Fibroblast of peridontal ligament (primary cell): ENCODE results near the gene DHX9.

Experiments used
- DNase-seq: peaks from one replicate; pipeline ENCODE4 v3.0.0-alpha.2; 2010; ENCODE audit errors: extremely low read depth

Gene DHX9

GRCh38 chr1:182841368-182841988 lies 2.3 kb downstream of the DHX9 start:
- no peak for DNase-seq

GRCh38 chr1:182842265-182842664 lies 3.1 kb downstream of the DHX9 start:
- DNase-seq: no peak

GRCh38 chr1:182845379-182845778 lies 6.2 kb downstream of the DHX9 start:
- no peak for DNase-seq

- no peak for DNase-seq
Observed at GRCh38 chr1:182845894-182846293, 6.7 kb downstream of the DHX9 start.

GRCh38 chr1:182847105-182847504 lies 8.0 kb downstream of the DHX9 start:
- no peak for DNase-seq

- DNase-seq: no peak
Observed at GRCh38 chr1:182848736-182849135, 9.6 kb downstream of the DHX9 start.

DNA sequence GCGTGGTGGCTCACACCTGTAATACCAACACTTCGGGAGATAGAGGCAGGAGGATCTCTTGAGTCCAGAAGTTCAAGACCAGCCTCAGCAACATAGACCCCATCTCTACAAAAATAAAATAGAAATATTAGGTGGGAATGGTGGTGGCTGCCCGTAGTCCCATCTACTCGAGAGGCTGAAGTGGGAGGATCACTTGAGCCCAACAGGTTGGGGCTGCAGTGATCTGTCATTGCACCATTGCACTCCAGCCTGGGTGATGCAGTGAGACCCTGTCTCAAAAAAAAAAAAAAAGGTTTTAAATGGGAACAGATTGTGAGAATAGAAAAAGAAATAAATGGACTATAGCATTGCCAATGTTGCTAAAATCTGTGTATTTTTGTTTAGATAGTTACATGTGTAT lies 11.2 kb downstream of the DHX9 start:
- no peak for DNase-seq

DNA sequence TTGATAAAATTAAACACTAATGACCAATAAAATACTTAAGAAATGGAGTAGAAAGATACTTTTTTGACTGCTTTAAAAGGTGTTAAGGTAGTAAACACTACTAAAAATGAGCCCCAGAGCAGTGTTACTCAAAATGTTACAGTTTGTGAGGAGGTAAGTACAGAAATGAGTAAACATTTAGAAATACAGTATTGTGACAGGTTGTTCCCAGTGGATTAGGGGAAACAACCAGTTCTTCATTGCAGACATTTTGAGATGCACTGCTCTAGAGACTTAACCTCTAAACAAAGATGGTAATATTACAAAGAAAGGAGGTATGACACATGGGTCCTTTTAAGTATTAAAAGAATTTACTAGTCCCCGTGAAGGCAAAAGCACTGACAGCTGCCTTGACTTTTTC lies 12.7 kb downstream of the DHX9 start:
- no peak for DNase-seq

DNA sequence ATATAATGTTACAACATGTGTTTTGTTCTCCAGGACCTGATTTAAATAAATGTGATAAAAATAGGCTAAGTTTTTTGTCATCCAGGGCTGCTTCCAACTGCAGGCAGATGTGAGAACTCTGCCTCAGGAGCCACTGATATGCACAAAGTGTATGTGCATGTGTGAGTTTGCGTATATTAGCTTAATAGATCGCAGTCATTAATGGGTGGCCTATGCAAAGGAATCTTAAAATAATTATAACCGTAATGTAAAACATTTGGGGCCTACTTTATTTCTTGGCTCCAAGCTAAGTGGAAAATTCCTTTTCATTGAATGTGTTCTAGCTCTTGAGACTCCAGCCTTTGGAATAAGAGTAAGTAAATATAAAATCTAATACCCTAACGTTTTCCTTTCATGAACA lies 16.8 kb downstream of the DHX9 start:
- DNase-seq: peak; percentile 41

DNA sequence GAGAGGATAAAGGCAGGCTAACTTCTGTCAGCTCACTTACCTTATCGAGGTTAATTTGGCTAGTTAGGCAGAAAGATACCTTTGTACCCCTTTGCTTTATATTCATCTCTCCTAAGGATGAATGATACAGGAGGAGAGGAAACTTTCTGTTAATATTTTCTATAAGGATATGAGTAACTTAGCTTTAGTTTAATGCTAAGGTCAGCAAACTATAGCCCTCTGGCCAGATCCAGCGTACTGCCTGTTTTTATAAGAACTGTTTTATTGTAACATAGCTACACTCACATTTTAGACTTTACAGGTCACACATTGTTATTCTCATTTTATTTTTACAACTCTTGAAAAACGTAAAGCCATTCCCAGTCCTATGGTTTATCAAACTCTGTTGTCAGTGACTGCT lies 18.1 kb downstream of the DHX9 start:
- DNase-seq: no peak

- DNase-seq: no peak
Observed at GRCh38 chr1:182860658-182861057, 21.5 kb downstream of the DHX9 start.

- DNase-seq: no peak
Observed at GRCh38 chr1:182861994-182862393, 22.8 kb downstream of the DHX9 start.

- no peak for DNase-seq
Observed at GRCh38 chr1:182862827-182863226, 23.7 kb downstream of the DHX9 start.

DNA sequence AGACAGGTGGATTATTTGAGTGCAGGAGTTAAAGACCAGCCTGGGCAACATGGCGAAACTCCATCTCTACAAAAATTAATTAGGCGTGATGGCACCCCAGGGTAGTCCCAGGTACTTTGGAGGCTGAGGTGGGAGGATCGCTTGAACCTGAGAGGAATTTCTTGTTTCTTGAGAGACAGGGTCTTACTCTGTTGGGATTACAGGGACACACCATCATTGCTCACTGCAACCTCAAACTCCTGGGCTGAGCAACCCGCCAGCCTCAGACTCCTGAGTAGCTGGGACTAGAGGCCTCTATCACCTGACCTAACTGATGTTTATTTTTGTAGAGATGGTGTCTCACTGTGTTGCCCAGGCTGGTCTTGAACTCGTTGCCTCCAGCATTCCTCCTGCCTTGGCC lies 24.8 kb downstream of the DHX9 start:
- no peak for DNase-seq

GRCh38 chr1:182867861-182868260 lies 28.7 kb downstream of the DHX9 start:
- no peak for DNase-seq

DNA sequence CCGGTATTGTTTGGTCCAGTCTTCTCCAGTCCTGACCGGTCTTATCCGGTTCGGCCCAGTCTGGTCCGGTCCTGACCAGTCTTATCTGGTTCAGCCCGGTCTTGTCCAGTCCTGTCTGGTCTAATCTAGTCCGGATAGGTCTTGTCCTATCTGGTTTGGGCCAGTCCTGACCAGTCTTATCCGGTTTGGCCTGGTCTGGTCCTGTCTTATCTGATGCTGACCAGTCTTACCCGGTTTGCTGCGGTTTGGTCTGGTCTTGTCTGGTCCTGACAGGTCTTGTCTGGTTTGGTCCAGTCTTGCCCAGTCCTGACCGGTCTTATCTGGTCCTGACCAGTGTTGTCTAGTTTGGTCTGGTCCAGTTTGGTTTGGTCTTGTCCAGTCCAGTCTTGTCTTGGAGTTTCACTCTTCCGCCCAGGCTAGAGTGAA lies 30.1 kb downstream of the DHX9 start:
- no peak for DNase-seq

GRCh38 chr1:182872881-182873280 lies 33.7 kb downstream of the DHX9 start:
- DNase-seq: no peak

- DNase-seq: no peak
Observed at GRCh38 chr1:182875889-182876288, 36.7 kb downstream of the DHX9 start.

- no peak for DNase-seq
Observed at GRCh38 chr1:182877331-182877730, 38.2 kb downstream of the DHX9 start.

- DNase-seq: no peak
Observed at GRCh38 chr1:182877842-182878241, 38.7 kb downstream of the DHX9 start.

DNA sequence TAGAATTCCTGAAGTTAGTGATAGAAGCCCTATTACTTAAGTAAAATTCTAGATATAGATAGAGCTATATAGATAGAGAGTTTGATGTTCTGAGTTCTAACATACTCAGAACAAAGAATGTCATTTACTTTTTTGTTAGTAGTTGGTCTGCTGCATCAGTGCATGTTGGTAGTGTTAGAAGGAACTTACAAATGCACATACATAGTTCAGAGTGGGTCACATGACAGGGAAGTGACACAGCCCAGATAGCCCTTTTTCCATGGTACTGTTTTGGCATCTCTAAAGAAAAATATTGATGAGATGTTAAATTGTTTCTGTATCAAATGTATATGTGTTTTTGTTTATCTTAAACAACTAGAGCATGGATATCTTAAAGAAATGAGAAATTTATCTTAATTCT lies 45.7 kb downstream of the DHX9 start:
- DNase-seq: no peak

- DNase-seq: no peak
Observed at GRCh38 chr1:182885591-182885990, 46.4 kb downstream of the DHX9 start.

DNA sequence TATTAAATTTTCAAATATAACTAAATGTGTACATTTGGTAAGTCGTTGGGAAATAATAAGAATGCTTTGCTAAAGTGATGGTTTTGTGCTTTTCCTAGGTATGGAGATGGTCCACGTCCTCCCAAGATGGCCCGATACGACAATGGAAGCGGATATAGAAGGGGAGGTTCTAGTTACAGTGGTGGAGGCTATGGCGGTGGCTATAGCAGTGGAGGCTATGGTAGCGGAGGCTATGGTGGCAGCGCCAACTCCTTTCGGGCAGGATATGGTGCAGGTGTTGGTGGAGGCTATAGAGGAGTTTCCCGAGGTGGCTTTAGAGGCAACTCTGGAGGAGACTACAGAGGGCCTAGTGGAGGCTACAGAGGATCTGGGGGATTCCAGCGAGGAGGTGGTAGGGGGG lies 47.8 kb downstream of the DHX9 start:
- no peak for DNase-seq

- peak; percentile 55 for DNase-seq
Observed at GRCh38 chr1:182888736-182889531, 49.8 kb downstream of the DHX9 start.
